ENCODE measurements around the gene MCRIP1.

Gene MCRIP1, protein sequence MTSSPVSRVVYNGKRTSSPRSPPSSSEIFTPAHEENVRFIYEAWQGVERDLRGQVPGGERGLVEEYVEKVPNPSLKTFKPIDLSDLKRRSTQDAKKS

DNA sequence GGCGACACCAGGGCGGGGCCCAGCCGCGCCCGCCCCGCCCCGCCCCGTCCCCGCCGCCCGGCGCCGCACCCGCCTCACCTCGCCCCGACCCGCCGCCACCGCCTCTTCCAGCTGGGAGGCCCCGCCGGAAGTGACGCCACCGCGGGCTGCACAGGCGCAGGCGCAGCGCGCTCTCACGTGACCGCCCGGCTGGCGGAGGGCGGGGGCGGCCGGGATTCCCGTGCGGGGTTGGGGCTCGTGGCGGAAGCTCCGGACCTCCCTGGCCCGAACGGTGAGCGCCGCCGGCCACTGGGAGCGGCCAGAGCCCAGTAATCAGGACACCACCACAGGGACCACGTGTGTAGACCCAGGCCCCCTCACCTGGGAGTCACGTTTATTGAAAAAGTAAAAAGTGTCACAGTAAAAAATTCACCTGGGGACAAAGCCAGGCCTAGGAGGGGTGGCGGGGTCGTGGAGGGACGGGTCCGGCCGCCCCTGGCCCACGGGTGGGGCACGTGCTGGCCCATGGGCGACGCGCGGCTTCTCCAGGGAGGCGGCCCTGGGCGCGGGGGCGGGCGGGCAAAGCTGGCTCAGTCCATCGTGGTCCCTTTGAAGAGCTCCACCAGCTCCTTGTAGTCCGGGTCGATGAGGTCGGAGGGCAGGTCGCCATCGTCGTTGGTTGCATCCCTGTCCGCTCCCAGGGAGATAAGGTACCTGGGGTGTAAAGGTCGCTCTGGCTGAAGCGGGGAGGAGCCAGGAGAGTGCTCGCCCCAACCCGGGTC is at the start of gene MCRIP1:
TSS of gene MCRIP1 (minus strand) at position 132 of the 761 bp plus-strand sequence. CDS start 8,785 bp downstream, outside the sequence.
- DNase-seq (ENCODE audit: low read depth in 2 of 2) = peak; percentile 85 to 95

DNA sequence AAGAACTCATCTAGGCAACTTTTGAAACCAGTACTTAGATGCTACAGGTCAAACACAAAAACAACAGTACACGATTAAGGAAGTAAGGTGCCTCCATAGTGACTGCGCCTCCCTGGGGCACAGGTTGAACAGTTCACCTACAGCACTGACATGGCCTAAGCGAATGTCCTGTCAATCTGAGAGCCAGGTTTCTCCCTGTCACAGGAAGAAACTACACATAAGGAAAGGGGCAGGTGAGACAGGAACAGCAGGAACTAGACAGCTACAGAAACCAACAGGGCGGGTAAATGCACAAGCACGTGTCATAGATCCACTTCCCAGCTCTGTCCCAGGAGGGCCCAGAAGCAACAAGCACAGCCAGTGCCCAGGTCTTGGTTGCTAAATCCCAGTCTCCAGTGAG is 46.0 kb upstream of the MCRIP1 start:
- DNase-seq (ENCODE audit: low read depth in 2 of 2) = no peak

DNA sequence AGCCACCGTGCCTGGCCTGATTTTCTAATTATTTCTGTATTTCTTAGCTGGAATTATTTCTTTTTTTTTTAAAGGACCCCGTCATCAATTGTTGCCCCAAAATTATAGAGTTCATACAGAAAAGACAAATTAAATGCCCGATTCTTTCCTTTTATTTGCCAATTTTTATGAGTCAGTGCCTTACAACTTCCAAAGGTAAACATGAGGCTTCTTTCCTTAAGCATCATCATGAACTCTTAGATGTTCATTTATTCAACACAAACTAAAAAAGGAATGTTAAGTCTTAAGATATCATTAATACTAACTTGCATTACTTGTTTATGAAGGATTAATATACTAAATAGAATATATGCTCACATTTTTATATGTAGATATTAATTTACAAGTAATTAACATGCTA is 45.2 kb upstream of the MCRIP1 start:
- DNase-seq (ENCODE audit: low read depth in 2 of 2) = no peak

DNA sequence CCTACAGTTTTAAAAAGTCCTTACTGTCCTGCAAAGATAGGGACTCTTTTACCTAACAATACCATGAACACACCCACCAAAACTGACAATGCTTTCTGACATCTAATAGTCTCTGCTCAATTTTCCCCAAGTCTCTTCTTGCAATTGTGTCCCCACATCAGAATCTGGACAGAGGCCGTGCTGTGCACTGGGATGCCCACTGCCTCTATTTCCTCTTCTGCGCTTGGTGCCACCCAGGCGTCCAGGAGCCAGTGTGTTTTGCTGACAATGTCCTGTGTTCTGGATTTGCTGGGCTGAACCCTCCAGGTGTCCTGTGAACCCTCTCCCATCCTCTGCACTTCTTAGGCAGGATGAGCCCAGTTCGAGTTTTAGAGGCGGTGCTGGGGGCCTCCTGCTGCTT is 44.5 kb upstream of the MCRIP1 start:
- DNase-seq (ENCODE audit: low read depth in 2 of 2) = no peak

DNA sequence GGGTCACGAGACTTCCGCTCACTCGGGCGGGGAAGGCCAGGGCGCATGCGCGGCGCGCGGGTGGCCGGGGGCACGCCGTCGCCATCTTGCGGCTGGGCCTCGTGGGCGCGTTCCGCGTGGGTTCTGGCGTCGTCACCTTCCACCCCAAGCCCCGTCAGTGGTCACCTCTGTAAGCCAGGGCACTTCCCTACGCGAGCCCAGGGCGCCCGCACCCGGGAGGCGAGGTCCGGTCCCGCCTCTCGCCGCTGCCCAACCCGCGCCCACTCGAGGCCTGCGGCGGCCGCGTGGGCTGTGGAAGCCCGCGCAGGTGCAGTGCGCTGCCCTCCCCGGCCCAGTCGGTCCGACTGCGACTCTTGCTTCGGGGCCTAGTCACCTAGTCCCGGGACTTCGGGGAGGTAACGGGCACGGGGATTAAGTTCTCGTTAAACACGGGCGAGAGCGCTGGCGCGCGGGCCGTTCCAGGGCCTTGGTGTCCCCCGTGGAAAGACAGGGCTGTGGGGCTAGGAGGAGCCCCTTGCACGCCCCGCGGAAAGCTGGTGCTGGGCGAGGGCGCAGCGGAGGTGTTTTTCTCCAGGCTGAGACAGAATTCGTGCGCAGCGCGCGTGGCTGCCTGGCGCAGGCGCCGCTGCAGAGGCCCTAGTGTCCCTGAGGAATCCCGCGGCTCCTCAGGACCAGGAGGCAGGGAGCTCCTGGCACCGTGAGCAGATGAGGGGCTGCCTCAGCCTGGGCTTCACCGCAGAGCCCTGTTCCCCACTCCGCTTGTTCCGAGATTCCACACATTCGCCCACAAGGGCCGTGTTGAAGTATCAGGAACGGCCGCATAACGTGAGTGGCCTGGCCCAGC is 38.5 kb upstream of the MCRIP1 start:
- peak; percentile 91 to 96 for DNase-seq (ENCODE audit: low read depth in 2 of 2)

DNA sequence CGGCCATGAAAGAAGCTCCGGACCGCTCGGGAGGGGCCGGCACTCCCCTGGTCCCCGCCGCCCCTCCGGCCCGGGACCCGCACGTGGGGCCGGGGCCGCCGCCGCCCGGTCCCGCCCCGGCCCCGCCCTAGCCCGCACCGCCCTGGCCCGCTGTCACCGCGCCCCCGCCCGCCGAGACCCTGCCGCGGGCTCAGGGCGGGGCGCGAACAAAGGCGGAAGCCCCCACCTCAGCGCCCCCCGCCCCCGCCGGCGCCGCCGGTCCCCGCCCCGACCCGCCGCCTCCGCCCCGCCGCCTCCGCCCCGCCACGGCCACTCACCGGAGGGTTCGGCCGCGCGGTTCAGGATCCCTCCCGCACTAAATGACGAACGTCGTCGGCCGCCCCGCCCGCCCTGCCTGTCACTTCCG is 37.9 kb upstream of the MCRIP1 start, which contains the start of gene ARHGDIA:
TSS of gene ARHGDIA (minus strand) at position 357 of the 406 bp plus-strand sequence. CDS start 1,407 bp downstream, outside the sequence.
- no peak for DNase-seq (ENCODE audit: low read depth in 2 of 2)

DNA sequence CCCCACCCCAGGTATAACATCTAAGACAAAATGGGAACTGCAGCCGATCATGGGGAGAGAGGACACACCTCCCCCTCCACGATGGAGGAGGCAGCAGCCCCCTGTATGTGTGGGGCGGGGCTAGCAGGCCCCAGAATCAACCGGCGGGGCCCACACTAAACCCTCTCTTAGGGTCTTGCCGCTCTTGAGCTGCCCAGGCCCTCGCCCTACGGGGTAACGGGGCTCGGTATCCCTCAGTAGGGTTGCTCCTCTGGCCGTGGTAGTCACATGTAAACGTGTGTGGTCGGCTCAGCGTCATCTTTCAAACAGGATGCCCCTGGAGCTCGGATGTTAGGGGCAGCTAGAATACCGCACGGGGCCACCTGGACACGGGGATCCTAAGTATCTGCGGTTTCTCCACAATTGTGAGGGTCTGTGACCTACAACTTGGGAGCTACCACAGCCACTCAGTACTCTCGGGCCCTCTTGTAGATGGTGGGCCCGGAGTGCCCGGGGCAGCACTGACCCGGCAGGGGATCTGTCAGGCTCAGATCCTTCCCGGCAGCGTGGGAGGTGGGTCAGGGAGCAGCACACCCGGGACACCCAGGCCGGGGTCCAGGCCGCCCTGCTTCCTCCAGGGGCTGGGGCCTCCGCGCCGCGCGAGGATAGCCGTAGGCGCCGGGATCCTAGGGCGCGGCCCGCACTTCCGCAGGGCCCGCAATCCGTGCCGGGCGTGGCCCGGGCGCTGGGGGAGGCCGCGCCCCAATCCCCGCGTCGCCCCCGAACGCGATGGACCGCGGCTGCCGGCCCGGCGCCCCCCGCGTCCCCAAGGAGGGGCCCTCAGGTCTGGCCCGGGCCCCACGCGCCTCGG is 37.3 kb upstream of the MCRIP1 start:
- DNase-seq (ENCODE audit: low read depth in 2 of 2) = no peak

DNA sequence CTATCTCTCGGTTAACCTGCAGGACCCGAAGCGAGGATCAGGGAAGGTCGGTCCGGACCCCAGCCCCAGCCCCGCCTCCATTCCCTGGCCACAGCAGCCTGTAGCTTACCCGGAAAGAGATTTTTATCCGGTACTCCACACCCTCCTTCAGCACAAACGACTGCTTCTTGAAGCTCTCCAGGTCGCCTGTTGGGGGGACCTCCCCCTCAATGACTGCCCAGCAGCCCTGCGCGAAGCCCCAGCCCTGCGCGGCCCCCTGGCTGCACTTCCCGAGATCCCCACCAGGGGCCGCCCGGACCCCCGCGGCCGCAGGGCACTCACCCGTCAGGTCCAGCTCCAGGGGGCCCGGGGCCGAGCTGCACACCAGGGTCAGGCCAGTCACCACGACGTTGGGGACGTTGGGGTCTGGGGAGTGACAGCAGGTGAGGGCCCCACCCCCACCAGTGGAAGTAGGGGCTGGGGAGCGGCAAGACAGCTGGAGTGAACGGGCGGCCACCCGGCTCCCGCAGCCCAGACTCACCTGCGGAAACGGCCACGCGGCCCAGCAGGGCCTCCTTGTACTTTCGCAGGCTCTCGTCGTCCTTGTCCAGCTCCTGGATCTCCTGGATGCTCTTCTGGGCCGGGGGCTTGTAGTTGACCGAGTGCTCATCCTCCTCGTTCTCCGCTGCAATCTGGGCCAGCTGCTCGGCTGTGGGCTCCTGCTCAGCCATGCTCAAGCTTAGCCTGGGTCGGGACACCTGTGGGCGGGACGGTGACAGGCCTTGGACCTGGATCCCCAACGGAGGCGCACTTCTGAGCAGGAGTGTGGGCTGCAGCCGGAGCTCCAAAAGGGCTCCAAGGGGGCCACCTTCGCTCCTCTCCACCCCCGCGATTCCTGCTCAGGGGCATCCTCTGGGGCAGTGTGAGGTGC is 36.4 kb upstream of the MCRIP1 start:
- DNase-seq (ENCODE audit: low read depth in 2 of 2) = no peak

DNA sequence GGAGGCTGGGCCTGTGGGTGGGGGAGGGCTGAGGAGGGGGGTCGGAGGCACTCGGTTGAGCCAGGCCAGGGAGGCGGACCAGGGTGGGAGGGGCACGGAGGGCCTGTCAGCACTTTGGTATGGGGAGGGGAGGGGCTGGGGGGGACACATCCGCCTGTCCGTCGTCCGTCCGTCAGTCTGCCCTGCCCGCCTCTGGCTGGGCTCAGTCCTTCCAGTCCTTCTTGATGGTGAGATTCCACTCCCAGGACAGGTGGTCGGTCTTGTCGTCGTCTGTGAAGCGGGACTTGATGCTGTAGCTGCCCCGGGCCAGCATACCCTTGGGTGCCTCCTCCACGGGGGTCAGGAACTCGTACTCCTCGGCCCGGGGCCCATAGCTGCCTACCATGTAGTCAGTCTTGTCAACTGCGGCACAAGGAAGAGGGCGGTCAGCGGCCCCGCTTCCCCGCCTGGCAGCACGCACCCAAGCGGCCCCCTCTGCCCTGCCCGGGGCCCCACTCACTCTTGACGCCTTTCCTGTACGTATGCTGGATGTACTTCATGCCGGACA is 35.7 kb upstream of the MCRIP1 start:
- no peak for DNase-seq (ENCODE audit: low read depth in 2 of 2)

DNA sequence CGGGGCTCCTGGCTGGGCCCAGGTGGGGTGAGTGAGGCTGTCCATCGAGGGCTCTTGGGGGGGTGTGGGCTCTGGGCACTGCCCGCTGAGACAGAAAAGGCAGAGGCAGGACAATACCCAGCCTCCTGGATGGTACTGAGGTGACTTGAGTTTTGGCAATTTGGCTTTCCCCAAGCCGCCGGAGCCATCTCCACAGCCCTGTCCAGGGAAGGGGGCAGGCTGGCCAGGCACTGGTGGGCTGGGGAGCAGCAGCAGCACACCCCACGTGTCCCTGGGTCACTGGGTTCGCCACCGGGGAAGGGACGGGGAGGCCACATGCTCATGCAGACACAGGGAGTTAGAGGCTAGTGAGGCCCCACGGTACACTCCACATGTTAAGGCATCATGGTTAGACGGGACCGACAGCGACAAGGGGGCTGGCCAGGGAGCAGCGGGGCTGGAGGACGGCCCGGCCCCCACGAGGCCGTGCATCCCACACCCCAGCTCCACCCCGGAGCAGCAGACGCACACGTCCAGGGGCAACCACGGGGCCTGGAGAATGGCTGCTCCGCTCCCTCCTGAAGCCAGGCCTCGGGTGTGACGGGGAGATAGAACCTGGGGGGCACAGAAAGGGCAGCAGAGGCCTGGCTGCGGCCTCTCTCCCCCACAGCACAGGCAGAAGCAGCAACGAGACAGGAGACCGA is 35.0 kb upstream of the MCRIP1 start:
- no peak for DNase-seq (ENCODE audit: low read depth in 2 of 2)

DNA sequence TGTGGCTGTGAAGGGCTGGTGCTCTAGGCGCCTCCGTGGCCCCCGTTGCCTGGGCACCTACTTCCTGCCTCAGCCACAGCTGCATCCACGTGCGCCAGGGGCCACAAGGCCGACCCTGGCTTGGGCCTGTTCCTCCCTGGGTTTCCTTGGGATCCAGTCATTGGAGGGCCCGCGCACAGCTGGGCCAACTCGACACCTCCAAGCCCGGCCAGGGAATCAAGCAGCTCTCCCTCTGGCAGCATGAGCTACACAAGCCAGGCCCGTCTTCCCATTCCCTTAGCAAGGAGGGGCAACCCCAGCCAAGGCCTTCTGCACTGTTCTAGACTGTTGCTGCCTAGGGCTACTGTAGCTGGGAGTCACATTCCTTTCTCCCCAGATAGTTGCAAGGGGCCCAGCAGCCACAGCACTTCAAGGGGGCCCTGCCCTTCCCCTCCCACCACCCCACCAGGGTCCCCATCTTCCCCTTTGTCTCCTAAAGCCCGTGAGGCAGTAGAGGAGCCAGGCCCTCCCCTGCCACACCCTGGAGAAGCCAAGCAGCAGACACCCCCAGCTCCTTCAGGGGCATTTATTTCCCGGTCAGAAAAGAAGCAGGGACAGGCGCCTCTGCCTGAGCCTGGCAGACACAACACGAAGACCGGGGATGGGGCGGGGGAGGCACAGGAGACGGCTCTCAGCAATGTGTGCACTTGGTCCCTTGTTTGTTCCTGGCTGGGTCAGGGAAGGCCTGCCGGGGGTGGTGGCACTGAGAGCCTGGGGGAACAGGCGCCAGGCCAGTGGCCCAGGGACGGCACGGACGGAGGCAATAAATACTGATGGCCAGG is 34.3 kb upstream of the MCRIP1 start:
- no peak for DNase-seq (ENCODE audit: low read depth in 2 of 2)

DNA sequence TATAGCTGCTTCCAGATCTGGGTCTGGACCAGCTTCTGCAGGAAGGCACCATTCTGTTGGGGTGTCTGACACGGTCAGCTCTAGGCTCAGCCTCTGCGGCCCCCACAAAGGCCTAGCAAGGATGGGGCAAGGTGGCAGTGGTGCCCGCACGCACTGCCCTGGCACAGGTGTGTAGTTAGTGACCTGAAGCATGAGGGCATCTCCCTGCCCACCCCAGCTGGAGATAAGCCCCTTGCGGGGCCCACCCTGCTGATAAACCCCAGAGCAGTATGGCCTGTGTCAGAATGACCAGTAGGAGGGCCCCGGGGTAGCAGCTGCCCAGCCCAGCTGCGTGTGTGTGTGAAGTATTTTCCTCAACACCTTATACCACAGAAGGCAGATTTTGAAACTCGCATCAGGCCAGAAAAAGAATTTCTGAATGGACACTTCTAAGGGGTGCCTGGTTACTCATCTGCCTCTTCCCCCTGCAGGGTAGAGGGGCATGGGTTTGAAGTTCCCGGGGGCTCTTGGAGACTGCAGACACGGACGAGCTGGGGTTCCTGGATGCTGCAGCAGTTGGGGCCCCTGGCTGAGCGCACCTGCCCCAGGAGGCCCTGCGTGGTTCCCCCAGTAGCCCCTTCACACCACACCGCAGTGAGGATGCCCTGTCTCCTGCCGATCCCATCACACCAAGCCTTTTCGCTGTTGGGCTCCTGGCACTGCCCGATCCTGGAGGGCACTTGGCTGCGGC is 33.5 kb upstream of the MCRIP1 start:
- DNase-seq (ENCODE audit: low read depth in 2 of 2) = no peak

DNA sequence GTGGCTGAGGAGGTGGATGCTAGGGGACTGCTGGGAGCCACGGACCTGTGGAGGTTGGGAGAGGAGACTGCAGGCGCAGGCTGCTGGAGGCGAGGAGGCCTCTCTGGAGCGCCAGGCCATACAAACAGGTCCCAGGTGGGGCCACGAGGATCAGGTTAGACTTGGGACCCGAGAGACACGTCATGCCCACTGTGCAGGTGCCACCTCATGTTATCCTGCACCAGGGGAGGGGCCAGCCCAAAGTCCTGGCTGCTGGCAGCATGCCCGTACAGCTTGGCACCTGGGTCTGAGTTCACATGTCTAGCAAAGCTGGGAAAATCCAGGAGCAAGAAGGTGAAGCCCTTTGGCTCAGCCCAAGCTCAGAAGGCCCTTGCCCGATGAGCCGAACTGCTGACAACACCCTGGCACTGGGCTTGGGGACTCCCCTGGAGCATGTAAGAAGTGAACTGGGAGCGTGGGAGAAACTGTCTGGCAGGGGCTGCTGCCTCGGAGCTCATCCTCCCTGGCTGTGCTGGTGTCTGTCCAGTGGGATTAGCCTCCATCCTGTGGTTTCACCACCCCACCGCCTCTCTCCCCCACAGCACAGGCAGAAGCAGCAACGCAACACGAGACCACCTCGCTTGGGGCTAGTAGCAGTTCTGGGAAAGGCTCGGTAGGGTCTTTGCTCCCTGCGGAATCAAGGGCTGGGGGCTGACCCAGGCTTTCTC is 32.8 kb upstream of the MCRIP1 start:
- DNase-seq (ENCODE audit: low read depth in 2 of 2) = no peak

DNA sequence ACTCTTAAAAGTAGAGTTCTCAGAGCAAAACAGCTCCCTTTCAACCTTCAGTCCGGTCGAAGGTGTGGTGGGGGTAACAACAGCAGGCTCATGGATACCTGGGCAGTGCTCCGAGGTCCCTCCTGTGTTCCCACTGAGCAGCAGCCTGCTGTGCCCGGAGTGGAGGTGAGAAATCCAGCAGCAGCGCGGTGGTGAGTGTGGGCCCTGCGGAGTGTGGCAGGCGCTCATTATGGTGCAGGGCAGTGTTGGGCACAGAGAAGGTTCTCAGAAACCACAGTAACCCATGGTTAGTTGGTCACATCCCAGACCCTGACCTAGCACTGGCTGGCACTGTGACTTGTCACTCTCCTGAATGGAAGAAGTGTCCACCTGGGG is 32.3 kb upstream of the MCRIP1 start:
- no peak for DNase-seq (ENCODE audit: low read depth in 2 of 2)

DNA sequence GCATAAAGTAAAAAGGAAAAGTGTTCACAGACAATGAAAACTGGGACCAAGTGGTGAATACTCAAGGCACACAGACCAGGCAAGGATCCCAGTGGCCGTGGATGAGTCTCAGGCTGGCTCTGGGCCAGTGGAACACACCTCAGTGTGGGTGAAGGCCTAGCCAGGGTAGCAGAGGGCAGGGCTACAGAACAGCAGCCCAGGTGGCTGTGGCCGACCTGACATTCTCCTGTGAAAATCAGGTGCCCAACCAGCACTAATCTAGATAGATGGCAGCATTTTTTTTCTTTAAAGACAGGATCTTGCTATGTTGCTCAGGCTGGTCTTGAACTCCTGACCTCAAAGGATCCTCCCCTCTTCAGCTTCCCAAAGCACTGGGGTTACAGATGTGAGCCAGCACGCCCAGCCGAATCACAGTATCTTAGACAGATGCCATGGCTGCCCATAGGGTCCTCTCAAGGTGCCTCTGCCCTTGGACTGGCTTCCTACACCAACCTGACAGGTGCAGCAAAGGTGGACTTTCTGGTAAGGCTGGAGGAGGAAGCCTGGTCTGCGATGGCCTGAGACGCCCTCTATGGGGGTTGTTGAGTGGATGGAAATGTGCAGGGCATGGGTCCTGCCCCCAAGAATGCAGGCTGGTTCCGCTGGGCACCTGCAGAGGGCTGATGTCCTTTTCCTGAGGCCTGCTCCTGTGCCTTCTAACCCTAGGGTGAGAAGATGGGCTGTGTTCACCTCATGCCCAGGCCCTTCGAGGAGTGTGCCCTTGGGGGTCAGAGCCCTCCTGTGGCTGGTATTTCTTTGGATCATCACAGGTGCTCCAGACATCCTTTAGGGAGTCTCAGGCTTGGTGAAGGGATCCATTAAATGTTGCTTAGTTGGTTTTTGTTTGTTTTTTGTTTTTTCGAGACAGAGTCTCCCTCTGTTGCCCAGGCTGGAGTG is 31.0 kb upstream of the MCRIP1 start:
- no peak for DNase-seq (ENCODE audit: low read depth in 2 of 2)

DNA sequence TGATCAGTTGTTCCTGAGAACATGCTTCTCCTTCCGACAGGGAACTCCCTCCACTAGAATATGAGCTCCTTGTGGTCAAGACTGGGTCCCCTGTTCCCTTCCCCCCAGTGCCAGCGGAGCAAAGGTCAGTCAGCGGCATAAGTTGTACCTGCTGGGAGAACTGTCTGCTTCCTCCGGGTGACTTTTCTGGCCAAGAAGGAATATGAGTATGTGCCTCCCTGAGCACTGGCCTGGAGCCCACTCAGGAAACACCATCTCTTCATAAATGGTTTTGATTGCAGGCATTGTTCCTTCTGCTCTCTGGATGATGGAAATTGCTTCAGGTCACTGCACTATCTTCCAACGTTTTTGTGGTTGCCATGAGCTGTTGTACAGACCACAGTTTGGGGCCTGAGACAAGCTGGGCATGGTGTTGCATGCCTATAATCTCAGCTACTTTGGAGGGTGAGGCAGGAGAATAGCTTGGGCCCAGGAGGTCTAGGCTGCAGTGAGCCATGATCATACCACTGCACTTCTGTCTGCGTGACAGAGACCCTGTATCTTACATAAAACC is 30.1 kb upstream of the MCRIP1 start:
- no peak for DNase-seq (ENCODE audit: low read depth in 2 of 2)

Measured in stimulated activated CD8-positive, alpha-beta memory T cell treated with anti-CD3 and anti-CD28 coated beads, Interleukin-7, amount 100 ng/mL, for 4 hours (primary cell).